Astrocyte (in vitro differentiated cells and primary cell): Measurements from ENCODE around the gene ATRNL1. TPM values are rescaled to one million over a fixed set of nuclear protein-coding genes. Genes with fewer than 3 reads are reported as not detected.
"Not testable (repeated sequence)": the region's sequence is repeated elsewhere in the genome, so short reads cannot be mapped to it uniquely, and the experiment has no call there.

Source experiments
- DNase-seq: peaks from one replicate; pipeline ENCODE4 v3.0.0-alpha.2; 2010; ENCODE audit warnings: low read depth
- FAIRE-seq: peaks from 2 replicates; lab custom pipeline; 2011; peaks lifted over from hg19 to GRCh38; lab: Jason Lieb, UNC
- H2AFZ ChIP-seq: 2 replicates; pipeline ENCODE4 v1.6.0; 2012; ENCODE audit warnings: low read depth, low read length, inconsistent platforms
- H3K27ac ChIP-seq: 2 replicates; pipeline ENCODE4 v1.5.1; 2011; ENCODE audit warnings: low read depth, low read length, inconsistent platforms
- H3K27me3 ChIP-seq: 2 replicates; pipeline ENCODE4 v1.6.0; 2011; ENCODE audit warnings: low read length, inconsistent platforms; ENCODE audit not compliant: insufficient read depth
- H3K36me3 ChIP-seq: 2 replicates; pipeline ENCODE4 v1.5.1; 2011; ENCODE audit warnings: low read length, inconsistent platforms; ENCODE audit not compliant: insufficient read depth
- H3K4me1 ChIP-seq: 2 replicates; pipeline ENCODE4 v1.5.1; 2011; ENCODE audit warnings: low read length, inconsistent platforms; ENCODE audit not compliant: insufficient read depth
- H3K4me2 ChIP-seq: 2 replicates; pipeline ENCODE4 v1.6.0; 2012; ENCODE audit warnings: low read length, inconsistent platforms
- H3K4me3 ChIP-seq: 2 replicates; pipeline ENCODE4 v1.5.1; 2011; ENCODE audit warnings: low read depth, mild to moderate bottlenecking, low read length, inconsistent platforms; ENCODE audit not compliant: insufficient read depth
- H3K79me2 ChIP-seq: 2 replicates; pipeline ENCODE4 v1.6.0; 2012; ENCODE audit warnings: mild to moderate bottlenecking, low read length, inconsistent platforms; ENCODE audit not compliant: insufficient read depth
- H3K9ac ChIP-seq: 2 replicates; pipeline ENCODE4 v1.6.0; 2012; ENCODE audit warnings: mild to moderate bottlenecking, low read length, inconsistent platforms
- H3K9me3 ChIP-seq: 2 replicates; pipeline ENCODE4 v1.5.1; 2012; ENCODE audit warnings: low read depth, mild to moderate bottlenecking, low read length, inconsistent platforms; ENCODE audit not compliant: insufficient read depth
- H4K20me1 ChIP-seq: 2 replicates; pipeline ENCODE4 v1.6.0; 2012; ENCODE audit warnings: low read length, inconsistent platforms; ENCODE audit not compliant: insufficient read depth
- H3K27ac Mint-ChIP-seq: one replicate; pipeline ENCODE4 v1.8.0; 2021; ENCODE audit warnings: mild to moderate bottlenecking, mixed read lengths; ENCODE audit not compliant: unreplicated experiment
- H3K27me3 Mint-ChIP-seq: one replicate; pipeline ENCODE4 v1.8.0; 2021; ENCODE audit warnings: low read depth, mixed read lengths; ENCODE audit not compliant: unreplicated experiment
- H3K36me3 Mint-ChIP-seq: one replicate; pipeline ENCODE4 v1.8.0; 2021; ENCODE audit warnings: low read depth, mixed read lengths; ENCODE audit not compliant: unreplicated experiment
- H3K4me1 Mint-ChIP-seq: one replicate; pipeline ENCODE4 v1.8.0; 2021; ENCODE audit warnings: low read depth, mixed read lengths; ENCODE audit not compliant: unreplicated experiment
- H3K4me3 Mint-ChIP-seq: one replicate; pipeline ENCODE4 v1.8.0; 2021; ENCODE audit warnings: mild to moderate bottlenecking, moderate library complexity, mixed read lengths; ENCODE audit not compliant: unreplicated experiment
- H3K9me3 Mint-ChIP-seq: one replicate; pipeline ENCODE4 v1.8.0; 2021; ENCODE audit warnings: mild to moderate bottlenecking, mixed read lengths; ENCODE audit not compliant: unreplicated experiment
- EZH2 ChIP-seq: IDR thresholded peaks from 2 replicates; pipeline ENCODE4 v1.6.1; 2012; ENCODE audit warnings: mild to moderate bottlenecking, low read length, inconsistent platforms; ENCODE audit not compliant: insufficient read depth
- total RNA-seq: library from RNA; stranded (reverse); gene quantifications from 2 replicates; pipeline ENCODE4 v1.2.1, GENCODE V29; 2021
- TF ChIP-seq, protein P1 (sequence below): IDR thresholded peaks from 2 replicates; pipeline ENCODE4 v1.5.1; 2011; ENCODE audit warnings: low read depth, mild to moderate bottlenecking, inconsistent platforms, low read length, moderate library complexity; ENCODE audit not compliant: insufficient read depth

Gene ATRNL1
- total RNA-seq, 1 donor from 2014 or later, result 17.5 TPM

GRCh38 chr10:115536401-115536800, 443.2 kb downstream of the ATRNL1 start:
- not testable (repeated sequence) for H2AFZ ChIP-seq, H4K20me1 ChIP-seq, H3K9me3 ChIP-seq, H3K79me2 ChIP-seq, H3K4me3 ChIP-seq, H3K9ac ChIP-seq, H3K27me3 ChIP-seq, H3K4me3 Mint-ChIP-seq, DNase-seq, H3K27me3 Mint-ChIP-seq, H3K27ac Mint-ChIP-seq, H3K36me3 ChIP-seq, H3K36me3 Mint-ChIP-seq, H3K4me2 ChIP-seq, H3K9me3 Mint-ChIP-seq, H3K27ac ChIP-seq, H3K4me1 ChIP-seq, FAIRE-seq, H3K4me1 Mint-ChIP-seq

GRCh38 chr10:115539142-115539762, 446.1 kb downstream of the ATRNL1 start:
- Mint-ChIP-seq H3K9me3 (peaks cover 4% of the 10 kb centered on the region), H3K27ac (no peak overlapping the region), H3K4me3 (no peak overlapping the region), H3K27me3 (no peaks in the 10 kb centered on the region), H3K36me3 (peaks cover 6% of the 10 kb centered on the region), H3K4me1 (no peaks in the 10 kb centered on the region)
- DNase-seq (no peak), FAIRE-seq (no peak)
- no peak overlapping the region for H3K9ac ChIP-seq
- H3K4me2 ChIP-seq, result no peak overlapping the region
- H3K79me2 ChIP-seq, result no peaks in the 10 kb centered on the region
- H3K9me3 ChIP-seq, result no peaks in the 10 kb centered on the region
- no peak for TF ChIP-seq EZH2
- TF ChIP-seq, protein P1, sequence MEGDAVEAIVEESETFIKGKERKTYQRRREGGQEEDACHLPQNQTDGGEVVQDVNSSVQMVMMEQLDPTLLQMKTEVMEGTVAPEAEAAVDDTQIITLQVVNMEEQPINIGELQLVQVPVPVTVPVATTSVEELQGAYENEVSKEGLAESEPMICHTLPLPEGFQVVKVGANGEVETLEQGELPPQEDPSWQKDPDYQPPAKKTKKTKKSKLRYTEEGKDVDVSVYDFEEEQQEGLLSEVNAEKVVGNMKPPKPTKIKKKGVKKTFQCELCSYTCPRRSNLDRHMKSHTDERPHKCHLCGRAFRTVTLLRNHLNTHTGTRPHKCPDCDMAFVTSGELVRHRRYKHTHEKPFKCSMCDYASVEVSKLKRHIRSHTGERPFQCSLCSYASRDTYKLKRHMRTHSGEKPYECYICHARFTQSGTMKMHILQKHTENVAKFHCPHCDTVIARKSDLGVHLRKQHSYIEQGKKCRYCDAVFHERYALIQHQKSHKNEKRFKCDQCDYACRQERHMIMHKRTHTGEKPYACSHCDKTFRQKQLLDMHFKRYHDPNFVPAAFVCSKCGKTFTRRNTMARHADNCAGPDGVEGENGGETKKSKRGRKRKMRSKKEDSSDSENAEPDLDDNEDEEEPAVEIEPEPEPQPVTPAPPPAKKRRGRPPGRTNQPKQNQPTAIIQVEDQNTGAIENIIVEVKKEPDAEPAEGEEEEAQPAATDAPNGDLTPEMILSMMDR, result no peak
- H3K4me1 ChIP-seq, result no peaks in the 10 kb centered on the region
- no peak overlapping the region for H3K4me3 ChIP-seq
- H3K36me3 ChIP-seq, result no peaks in the 10 kb centered on the region
- H3K27ac ChIP-seq, result no peak overlapping the region
- H4K20me1 ChIP-seq, result no peaks in the 10 kb centered on the region
- no peaks in the 10 kb centered on the region for H3K27me3 ChIP-seq
- H2AFZ ChIP-seq, result no peak overlapping the region

DNA sequence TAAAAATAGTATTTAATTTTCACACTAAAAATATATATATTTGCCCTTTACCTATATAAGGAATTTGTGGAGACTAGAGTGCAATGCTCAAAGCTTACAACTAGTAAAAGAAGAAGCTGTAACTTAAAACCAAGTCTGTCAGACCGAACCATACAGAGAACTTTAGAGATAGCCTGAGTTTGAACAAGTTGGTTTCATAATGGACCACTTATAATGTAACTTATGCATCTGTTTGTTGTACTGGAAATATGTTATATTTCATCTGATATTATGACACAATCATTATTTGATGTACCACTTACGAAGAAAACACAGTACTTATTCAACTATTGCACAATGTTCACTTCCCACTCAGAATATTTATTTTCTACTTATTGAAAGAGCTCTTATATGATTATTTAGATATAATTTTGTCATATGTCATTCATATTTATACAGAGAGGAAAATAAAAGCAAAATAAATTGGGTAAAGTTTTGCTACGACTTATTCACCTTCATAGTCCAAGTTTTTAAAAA, 462.8 kb downstream of the ATRNL1 start:
- FAIRE-seq, result no peak
- Mint-ChIP-seq H3K4me3 (no peak overlapping the region), H3K9me3 (no peaks in the 10 kb centered on the region), H3K4me1 (no peaks in the 10 kb centered on the region), H3K27ac (no peak overlapping the region), H3K36me3 (no peaks in the 10 kb centered on the region), H3K27me3 (no peaks in the 10 kb centered on the region)
- Histone ChIP-seq H3K4me1 (no peaks in the 10 kb centered on the region), H3K9ac (no peak overlapping the region), H3K9me3 (no peaks in the 10 kb centered on the region), H3K36me3 (no peaks in the 10 kb centered on the region), H3K27me3 (no peaks in the 10 kb centered on the region), H3K79me2 (no peaks in the 10 kb centered on the region), H2AFZ (no peak overlapping the region), H3K27ac (no peak overlapping the region), H3K4me2 (no peak overlapping the region), H3K4me3 (no peak overlapping the region), H4K20me1 (no peaks in the 10 kb centered on the region)
- no peak for TF ChIP-seq EZH2
- TF ChIP-seq, protein P1, result no peak
- no peak for DNase-seq
